HG03469 (cell line): ENCODE data around the gene NKAIN4.
"Not testable (repeated sequence)": the region's sequence is repeated elsewhere in the genome, so short reads cannot be mapped to it uniquely, and the experiment has no call there.

ENCODE experiments used
- ATAC-seq: cut with Tn5 transposase; IDR thresholded peaks from one replicate; pipeline ENCODE4 v1.9.1; 2021; ENCODE audit warnings: mild to moderate bottlenecking, moderate library complexity, moderate number of reproducible peaks; ENCODE audit not compliant: unreplicated experiment

Gene NKAIN4

DNA sequence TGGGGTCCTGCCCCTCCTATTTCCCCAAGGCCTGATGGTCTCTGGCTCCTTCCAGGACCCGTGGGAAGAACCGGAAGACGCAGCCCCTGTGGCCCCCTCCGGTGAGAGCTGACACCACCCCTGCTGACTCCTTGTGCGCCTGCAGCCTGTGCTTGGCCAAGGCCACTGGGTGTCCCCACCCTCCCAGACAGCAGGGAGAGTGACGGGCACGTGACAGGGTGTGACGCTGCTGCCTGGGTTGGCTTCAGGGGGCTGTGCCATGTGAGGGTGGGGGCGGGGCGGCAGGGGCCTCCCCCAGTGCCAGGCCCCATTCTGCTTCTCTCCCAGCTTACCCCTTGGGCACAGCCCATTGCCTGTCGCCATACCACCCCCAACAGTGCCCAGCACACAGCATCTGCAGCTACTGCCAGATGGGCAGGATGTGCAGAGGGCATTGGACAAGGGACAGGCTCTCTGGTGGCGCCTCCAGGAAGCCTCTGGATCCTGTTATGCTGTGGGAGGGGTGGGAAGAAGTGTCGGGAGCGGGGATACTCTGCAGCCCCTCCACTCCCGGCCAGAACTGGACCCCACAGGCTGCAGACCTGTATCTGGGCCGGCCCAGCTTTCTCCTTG lies 15.6 kb downstream of the NKAIN4 start:
- ATAC-seq: no peak

DNA sequence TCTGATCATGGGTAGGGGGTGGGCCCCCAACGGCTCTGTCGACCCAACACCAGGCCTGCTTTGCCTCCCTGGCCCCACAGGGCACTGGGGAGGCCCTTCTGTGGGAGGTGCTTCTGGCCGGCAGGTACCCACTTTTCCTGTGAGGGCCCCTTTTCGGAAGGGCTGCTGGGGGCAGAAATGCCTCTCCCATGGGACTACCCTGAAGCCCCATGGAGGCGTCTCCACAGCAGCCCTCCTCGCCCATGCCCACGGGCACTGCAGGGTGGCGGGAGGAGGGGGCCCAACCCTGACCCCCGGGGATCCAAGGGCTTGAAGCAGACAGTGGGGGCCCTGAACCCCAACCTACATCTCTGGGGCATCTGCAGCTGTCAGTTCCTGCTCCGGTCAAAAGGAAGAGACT lies 16.2 kb downstream of the NKAIN4 start:
- no peak for ATAC-seq

DNA sequence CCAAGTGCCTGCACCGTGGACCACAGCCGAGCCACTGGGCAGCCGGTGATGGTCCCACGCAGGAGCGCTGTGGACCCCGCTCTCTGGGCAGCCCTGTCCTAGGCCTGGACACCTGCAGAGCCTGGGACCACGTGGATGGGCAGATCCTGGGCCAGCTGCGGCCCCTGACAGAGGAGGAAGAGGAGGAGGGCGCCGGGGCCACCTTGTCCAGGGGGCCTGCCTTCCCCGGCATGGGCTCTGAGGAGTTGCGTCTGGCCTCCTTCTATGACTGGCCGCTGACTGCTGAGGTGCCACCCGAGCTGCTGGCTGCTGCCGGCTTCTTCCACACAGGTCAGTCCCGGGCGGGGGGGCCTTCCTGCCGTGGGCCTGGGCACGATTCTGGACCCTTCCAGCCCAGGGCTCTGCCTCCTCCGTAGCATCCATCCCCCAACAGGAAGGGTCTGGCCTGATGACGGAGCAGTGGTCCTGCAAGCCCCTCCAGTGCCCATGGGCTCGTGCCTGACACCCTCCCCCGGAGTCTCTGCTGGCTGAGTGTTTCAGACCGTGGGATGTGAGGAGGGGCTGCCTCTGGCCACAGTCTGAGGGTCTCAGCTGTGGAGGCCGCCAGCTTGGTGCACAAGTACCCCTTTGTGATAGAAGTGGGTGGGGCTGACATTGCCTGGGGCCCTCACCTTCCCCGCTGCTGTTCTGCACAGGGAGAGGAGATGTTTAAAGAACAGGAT lies 18.0 kb downstream of the NKAIN4 start:
- no peak for ATAC-seq

DNA sequence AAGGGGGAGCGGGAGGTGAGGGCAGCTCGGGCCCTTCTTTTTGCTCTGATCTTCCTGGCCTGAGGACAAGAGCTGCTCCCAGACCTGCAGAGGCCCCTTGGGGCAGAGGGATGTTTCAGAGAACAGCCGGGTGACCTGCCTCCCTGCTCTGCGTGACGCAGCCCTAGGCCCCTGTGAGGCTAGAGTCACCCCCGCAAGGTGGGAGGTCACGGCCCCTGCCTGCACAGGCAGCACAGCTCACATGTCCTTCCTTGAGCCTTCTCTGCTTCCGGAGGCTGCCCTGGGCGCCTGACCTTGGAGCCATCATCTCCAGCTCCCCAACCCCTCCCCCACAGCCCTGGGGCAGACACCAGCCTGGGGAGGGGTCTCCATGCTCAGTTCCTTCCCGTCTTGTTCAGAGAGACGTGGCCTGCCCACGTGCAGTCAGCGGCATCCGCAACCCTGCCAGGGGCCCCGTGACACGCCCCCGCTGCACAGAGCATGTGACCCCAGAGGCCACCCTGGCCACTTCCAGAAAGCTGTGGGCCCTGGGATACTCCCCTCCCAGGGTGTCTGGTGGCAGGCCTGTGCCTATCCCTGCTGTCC lies 18.8 kb downstream of the NKAIN4 start, which contains the start of gene BIRC7:
TSS of gene BIRC7 (plus strand) at position 507 of the 585 bp plus-strand sequence. CDS start 192 bp downstream, outside the sequence.
- ATAC-seq: no peak

DNA sequence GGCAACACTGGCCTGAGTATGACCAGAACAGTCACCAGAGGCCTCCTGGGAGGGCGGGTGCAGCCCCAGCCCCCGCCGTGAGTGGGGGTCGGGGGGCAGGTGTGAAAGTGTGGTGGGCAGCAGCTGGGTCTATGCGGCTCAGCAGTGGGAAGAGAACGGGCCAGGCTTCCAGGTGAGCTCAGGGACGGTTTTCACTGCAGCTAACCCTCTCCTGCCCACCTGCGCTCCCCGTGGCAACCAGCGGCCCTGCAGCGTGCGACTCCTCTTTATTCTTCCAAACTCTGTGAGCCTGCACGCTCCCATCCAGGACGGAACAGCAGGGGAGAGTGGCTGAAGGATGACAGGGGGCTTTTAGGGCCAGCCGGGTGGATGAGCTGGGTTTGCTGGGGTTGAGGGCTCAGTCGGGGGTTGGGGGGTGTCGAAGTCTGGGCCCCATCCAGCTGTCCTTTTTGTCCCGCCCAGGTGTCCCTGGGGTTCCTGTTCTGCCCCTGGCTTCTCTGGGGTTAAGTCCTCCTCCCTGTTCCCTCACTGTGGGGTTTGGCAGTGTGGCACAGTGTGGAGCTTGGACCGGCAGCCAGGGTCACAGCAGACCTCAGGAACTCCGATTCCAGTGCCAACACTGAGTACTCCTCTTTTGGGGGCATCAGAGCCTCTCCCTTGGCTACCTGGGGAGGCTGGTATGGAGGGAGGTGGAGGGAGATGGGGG lies 19.4 kb downstream of the NKAIN4 start:
- ATAC-seq: no peak

DNA sequence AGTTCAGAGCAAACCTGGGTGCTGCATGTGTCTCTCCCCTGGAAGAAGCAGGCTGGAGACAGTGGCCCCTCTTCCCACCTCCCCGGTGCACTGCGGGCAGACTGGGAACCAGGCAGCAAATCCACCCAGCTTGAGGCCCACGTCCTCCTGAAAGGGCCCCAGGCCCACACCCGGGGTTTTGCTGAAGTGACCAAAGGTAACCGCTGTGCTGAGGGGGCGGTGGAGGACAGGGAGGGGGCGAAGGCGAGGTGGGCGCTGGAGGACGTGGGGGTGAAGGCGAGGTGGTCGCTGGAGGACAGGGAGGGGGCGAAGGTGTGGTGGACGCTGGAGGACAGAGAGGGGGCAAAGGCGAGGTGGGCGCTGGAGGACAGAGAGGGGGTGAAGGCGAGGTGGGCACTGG lies 20.3 kb downstream of the NKAIN4 start:
- no peak for ATAC-seq

DNA sequence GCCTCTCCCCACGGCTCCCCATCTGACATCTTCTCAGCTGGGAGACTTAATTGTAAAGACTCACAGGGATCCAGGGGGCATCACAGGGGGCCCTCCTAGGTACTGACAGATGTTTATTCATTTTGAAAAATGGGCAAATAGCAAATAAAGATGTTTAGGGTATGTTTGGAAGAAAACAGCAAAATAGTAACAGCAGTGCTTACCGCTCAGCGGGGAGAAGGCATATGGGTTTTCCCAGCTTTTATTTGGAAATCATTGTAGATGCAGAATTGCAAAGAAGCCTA lies 21.3 kb downstream of the NKAIN4 start:
- no peak for ATAC-seq

DNA sequence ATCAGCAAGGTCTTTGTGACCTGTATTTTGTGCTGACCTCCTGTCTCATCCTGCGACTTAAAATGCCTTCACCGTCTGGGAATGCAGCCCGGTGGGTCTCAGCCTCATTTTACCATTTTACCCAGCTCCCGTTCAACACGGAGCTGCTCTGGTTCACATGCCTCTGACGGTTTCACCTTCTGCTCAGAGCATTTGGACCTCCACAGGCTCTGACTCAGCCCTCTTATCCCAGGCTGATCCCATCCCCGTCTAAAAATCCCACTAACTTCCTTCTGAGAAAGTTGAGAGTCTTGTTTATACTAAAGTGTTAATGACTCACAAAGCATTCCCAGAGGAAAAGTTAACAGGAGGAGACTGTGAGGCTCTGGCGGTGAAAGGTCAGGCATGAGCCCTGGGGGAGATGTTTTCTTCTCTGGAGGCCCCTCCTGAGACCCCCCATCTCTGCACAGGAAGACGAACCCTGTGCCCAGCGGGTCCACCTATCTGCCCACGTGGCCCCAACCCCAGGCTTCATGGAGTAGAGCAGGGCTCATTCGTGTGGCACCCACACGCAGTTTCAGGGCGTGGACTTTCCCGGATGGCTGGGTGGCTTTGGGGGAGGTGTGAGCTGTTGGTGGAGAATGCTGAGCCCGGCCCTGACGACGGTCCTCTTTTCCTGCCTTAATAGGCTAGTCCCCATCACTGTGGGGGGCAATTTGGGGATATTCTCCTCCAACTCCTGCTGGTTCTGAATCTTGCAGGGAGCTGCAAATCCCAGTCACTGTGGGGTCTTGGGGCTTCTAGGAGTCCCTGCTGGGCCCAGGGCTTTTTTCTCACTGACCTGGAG lies 21.8 kb downstream of the NKAIN4 start:
- ATAC-seq: no peak

DNA sequence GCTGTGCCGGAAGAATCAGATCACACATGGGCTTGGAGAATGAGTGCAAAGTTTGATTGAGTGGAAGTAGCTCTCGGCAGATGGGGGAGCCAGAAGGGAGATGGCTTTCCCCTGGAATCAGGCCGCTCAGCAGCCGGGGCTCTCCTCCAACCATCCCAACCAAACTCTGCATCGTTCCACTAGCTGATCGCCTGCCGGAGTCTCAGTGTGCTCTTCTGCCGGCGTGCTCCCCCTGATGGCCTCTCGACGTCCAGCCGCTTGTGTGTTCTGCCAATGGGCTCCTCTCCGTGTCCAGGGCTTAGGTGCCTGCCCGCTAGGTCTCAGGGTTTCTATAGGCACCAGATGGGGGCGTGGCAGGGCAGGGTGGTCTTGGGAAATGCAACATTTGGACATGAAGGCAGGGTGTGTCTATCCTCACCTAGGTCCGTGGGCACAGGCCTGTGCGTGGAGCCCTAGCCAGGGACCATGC lies 23.4 kb downstream of the NKAIN4 start:
- no peak for ATAC-seq

DNA sequence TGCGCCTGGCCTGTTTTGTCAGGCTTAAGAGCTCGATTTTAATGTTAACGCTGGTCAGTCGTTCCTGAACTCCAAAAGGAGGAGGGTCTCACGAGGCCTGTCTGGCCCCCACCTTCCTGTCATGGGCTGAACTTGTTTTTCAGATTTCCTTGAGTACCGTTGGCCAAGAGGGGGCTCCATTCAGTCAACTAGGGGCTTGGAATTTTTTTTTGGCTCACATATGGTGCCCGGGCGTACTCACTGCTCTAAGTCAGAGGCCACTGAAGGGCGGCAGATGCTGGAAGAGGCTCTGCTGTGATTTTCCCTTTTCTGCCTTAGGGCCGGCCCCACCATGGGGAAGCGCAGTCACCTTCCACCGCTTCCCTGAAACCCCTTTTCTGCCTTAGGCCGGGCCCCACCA lies 25.5 kb downstream of the NKAIN4 start:
- no peak for ATAC-seq

DNA sequence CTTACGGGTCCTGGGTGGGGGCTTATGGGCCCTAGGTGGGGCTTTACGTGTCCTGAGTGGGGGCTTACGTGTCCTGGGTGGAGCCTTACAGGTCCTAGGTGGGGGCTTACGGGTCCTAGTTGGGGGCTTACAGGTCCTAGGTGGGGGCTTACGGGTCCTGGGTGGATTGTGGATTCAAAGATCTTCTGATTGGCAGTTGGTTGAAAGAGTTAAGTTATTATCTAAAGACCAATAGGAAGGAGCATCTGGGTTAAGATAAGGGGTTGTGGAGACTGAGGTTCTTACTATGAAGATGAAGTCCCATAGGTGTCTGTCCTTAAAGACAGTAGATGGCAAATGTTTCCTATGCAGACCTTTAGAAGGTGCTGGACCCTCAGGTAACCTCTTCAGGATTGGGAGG lies 27.0 kb downstream of the NKAIN4 start:
- no peak for ATAC-seq

DNA sequence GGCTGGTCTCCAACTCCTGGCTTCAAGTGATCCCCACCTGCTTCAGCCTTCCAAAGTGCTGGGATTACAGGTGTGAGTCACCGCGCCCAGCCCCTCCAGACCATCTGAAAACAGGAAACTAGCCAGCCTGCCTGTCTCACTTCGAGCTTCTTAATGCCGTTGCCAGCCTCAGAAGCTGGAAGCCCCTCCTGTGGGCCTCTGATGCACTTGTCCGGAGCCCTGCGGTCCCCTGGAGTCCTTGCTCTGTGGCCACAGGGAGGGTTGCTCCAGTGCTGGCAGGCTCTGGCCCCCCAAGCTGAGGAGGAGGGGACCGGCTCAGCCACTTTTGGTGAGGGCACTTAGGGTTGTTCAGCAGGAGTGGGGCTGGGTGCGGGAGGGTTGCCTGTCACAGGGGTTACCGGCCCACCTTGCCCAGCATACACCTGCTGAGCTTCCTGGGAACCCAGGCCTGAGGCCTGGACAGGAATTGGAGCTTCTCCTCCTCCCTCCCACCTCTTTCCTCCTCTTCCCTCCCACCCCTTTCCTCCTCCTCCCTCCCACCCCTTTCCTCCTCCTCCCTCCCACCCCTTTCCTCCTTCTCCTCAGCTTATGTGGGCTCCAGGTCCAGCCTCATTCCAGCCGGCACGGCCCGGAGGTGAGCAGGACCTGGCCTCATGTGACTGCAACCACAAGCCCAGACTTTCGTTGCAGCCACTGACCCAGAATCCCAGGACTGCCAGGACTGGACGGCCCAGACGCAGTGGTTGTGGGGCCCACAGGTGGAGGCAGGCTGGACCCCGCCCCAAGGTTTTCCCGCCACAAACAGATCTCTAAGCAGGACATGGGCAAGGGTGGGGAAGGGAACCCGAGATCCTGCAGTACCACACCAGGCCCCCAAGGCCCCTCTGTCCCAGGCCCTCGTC lies 28.0 kb downstream of the NKAIN4 start:
- no peak for ATAC-seq

DNA sequence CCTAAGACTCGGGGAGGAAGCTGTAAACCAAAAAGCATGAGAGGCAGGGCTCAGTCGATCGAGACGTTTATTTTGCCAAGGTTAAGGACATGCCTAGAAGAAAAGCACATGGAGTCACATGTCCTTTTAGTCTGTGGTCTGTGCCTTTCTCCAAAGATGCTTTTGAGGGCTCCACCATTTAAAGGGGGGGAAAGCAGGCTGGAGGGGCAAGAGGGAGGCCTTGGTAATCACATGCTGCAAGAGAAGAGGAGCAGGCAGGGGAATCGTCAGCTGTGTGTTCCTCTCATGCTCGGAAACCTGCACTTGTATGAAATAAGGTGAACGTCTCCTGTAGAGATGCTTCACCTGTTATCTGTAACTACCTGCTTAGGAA lies 29.2 kb downstream of the NKAIN4 start:
- ATAC-seq: no peak

DNA sequence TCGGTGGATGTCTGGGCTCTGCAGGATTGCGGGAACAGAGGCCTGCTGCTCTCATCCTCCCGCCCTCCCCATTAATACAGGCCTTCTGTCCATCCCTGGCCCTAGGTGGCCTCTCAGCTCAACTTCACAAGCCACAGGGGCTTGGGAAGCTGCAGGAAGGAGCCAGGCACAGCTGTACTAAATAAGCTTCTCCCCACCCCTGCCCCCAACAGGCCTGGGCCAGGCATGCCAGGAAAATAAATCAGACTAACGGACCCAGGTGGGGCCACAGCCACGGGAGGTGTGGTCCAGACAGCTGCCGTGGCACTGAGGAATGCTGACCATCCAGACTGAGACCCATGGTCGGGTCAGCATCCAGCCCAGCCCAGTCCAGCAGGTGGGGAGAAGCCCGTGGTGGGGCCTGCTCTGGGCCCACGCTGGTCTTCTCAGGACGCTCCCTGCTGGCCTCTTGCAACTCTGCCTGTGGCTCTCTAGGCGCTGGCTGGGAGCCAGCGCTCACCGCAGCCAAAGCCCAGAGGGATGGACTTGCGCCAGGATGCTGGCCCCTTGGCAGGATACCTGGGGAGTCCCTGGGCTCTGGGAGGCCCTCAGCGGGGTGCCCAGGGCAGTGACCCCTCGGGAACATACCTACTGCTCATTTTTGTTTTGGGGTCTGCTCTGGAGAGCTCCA lies 29.7 kb downstream of the NKAIN4 start:
- ATAC-seq: no peak

DNA sequence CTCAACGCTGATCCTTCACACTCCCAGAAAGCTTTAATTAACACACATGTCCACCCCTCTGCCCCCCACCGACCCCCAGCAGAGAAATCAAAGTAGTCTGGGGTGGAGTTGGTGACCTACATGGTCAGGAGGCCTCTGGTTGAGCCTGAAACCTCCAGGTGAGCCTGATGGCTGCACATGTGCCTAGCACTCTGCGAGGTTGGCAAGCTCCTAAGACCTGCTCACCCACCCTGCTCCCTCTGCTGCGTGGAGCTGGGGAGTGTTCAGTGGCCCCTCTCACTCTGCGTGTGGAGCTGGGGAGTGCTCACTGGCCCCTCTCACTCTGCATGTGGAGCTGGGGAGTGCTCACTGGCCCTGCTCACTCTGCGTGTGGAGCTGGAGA lies 30.4 kb downstream of the NKAIN4 start:
- ATAC-seq: no peak

DNA sequence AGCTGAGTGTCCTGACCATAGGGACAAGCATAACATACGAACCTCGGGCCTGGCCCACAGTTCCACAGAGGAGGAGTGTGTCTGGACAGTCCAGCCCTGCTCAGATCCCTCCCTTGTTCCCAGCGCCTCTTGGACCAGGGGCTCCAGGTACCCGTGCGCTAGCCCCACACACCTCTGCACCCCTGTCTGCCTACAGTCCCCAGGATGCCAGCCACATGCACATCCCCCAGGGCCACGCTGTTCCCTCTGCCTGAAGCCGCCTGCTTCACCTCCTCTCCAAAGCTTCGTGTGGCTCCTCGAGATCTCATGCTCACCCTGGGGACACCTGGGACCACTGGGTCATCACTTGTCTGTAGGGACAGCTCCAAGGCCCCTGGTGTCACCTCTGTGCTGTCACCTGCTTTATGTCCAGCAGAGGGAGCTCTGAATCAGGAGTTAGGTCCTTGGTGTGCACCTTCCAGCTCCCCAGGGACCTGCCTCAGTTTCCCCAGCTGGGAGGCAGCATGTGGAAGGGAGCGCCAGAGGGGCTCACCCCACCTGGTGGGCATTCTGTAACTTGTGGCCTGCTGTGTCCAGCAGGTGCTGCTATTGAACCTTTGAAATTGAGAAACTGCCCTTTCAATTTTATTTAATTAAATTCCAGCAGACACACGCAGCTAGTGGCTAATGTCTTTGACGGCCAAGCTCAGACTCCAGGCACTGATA lies 31.0 kb downstream of the NKAIN4 start:
- ATAC-seq: no peak

DNA sequence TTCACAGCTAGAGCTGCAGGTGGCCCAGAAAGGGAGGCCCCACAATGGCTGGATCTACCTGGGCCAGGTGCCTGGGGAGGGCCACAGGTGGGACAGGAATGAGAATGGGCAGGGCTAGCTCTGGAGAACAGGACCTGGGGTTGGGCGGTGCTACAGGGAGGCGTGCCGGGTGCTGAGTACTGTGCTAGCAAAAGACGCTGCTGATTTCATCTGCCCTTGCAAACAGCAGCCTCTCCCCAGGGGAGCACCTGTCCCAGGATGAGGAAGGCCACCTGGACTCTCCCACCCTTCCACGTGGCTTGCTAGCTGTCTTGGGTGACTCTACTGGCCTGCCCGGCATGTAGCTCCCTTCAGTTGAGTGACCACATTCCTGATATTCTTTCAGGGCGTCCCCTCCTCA lies 31.7 kb downstream of the NKAIN4 start:
- ATAC-seq: no peak

DNA sequence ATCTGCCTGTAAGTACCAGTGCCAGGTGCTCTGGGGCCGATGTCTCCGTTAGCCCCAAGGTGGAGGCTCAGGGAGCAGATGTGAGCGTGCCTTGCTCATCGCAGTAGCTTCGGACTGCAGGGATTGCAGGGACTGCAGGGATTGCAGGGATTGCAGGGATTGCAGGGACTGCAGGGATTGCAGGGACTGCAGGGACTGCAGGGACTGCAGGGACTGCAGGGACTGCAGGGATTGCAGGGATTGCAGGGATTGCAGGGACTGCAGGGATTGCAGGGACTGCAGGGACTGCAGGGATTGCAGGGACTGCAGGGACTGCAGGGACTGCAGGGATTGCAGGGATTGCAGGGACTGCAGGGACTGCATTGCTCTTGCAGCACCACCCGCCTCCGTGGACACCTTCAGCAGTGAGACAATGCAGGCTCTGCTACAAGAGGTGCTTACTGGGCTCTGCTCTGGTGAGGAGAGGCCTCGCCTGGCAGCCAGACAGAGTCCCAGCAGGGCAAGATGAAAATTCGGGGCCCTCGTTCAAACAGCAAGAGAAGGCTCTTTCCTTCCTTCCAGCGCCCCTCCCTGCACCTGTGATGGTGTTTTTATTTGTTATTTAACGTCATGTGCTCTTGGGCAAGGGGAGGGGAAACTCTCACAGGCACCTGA lies 32.7 kb downstream of the NKAIN4 start:
- ATAC-seq: not testable (repeated sequence)
